K562 (cell line): Measurements from ENCODE around the gene LRRC26. TPM values are rescaled to one million over a fixed set of nuclear protein-coding genes. Genes with fewer than 3 reads are reported as not detected.

Experiments used
- ATAC-seq: fragments of 200-7000 bp; cut with Tn5 transposase; 3 replicates; pipeline ENCODE4 v1.9.1; 2020; ENCODE audit warnings: moderate library complexity
- BruUV-seq: library from RNA; stranded (reverse); fragments of 400-500 nt; replicated peaks from 2 replicates; lab custom pipeline; 2021; lab: Mats Ljungman, UMichigan
- CTCF ChIA-PET: fragments of 300-600 bp; formaldehyde crosslinking; extraction: SDS; loops from one replicate; lab custom pipeline; 2021; ENCODE audit warnings: low intra/inter-chr PET ratio; lab: Yijun Ruan, JAX
- POLR2A ChIA-PET: fragments of 300-600, 350-650 bp; sonication (Branson Sonifier 250); formaldehyde crosslinking; extraction: SDS; loops from one replicate; lab custom pipeline; 2021; ENCODE audit warnings: antibody characterized with exemption, inconsistent platforms; lab: Yijun Ruan, JAX
- DNase-seq, 4 experiments: peaks; one replicate each; pipeline versions ENCODE4 v3.0.0 to v3.0.0-alpha.2; 2011 to 2018; ENCODE audit warnings: low spot score in 3 of 4, mixed read lengths in 3 of 4; ENCODE audit errors: extremely low read depth in 1 of 4
- FAIRE-seq: peaks from 2 replicates; lab custom pipeline; 2011; peaks lifted over from hg19 to GRCh38; lab: Jason Lieb, UNC
- H2AFZ ChIP-seq: 2 replicates; pipeline ENCODE4 v1.6.0; 2011; ENCODE audit warnings: low read depth, low read length, control low read depth, inconsistent platforms
- H3K27ac ChIP-seq: fragments of 200-600 bp; 3 replicates; pipeline ENCODE4 v1.8.0; 2011; ENCODE audit warnings: low read depth, mild to moderate bottlenecking, control low read depth, inconsistent platforms, low read length, moderate library complexity, mixed read lengths; ENCODE audit errors: extremely low read depth
- H3K27me3 ChIP-seq, 2 experiments: fragments of 300-600 bp in 1 of 2; 2 replicates in 1 of 2; 3 replicates in 1 of 2; pipeline versions ENCODE4 v1.6.0 to v1.8.0; 2011; ENCODE audit warnings: inconsistent platforms in 2 of 2, low read length in 2 of 2, mild to moderate bottlenecking in 1 of 2, mixed read lengths in 1 of 2, moderate library complexity in 1 of 2; ENCODE audit not compliant: control insufficient read depth in 2 of 2, insufficient read depth in 2 of 2
- H3K36me3 ChIP-seq: fragments of 300-600 bp; 3 replicates; pipeline ENCODE4 v1.8.0; 2011; ENCODE audit warnings: mild to moderate bottlenecking, low read length, inconsistent platforms; ENCODE audit not compliant: control insufficient read depth, insufficient read depth
- H3K4me1 ChIP-seq, 2 experiments: fragments of 200-600 bp in 1 of 2; replicated peaks in 1 of 2; 2 replicates in 1 of 2; 3 replicates in 1 of 2; pipeline versions ENCODE4 v1.5.1 to v1.8.0; 2011; ENCODE audit warnings: inconsistent platforms in 2 of 2, low read length in 2 of 2, mild to moderate bottlenecking in 1 of 2, mixed read lengths in 1 of 2, moderate library complexity in 1 of 2; ENCODE audit not compliant: control insufficient read depth in 2 of 2, insufficient read depth in 2 of 2
- H3K4me2 ChIP-seq: 2 replicates; pipeline ENCODE4 v1.6.1; 2011; ENCODE audit warnings: low read length, control low read depth, inconsistent platforms, mixed read lengths; ENCODE audit not compliant: insufficient read depth
- H3K4me3 ChIP-seq: fragments of 200-600 bp; sonication (generic), shearing (Covaris generic); 2 replicates; pipeline ENCODE4 v1.5.1; 2016; ENCODE audit warnings: control low read depth, inconsistent platforms
- H3K79me2 ChIP-seq: fragments of 200-600 bp; 3 replicates; pipeline ENCODE4 v1.8.0; 2011; ENCODE audit warnings: low read length, inconsistent platforms; ENCODE audit not compliant: control insufficient read depth, insufficient read depth
- H3K9ac ChIP-seq, 2 experiments: 2 replicates each; pipeline versions ENCODE4 v1.6.0 to v1.6.1; 2011; ENCODE audit warnings: low read depth in 2 of 2, low read length in 2 of 2, control low read depth in 1 of 2, inconsistent platforms in 1 of 2, mild to moderate bottlenecking in 1 of 2, mixed read lengths in 1 of 2; ENCODE audit not compliant: insufficient read depth in 1 of 2
- H3K9me1 ChIP-seq: one replicate; pipeline ENCODE4 v1.6.0; 2011; ENCODE audit warnings: inconsistent platforms, mild to moderate bottlenecking, low read length, moderate library complexity; ENCODE audit not compliant: control insufficient read depth, insufficient read depth
- H3K9me3 ChIP-seq: replicated peaks from 2 replicates; pipeline ENCODE4 v1.5.1; 2011; ENCODE audit warnings: low read depth, low read length, inconsistent platforms; ENCODE audit not compliant: control insufficient read depth, insufficient read depth
- H4K20me1 ChIP-seq: replicated peaks from 2 replicates; pipeline ENCODE4 v1.6.1; 2011; ENCODE audit warnings: low read length, inconsistent platforms, mixed read lengths; ENCODE audit not compliant: control insufficient read depth, insufficient read depth
- CBX1 ChIP-seq: sonication (generic); IDR thresholded peaks from 2 replicates; pipeline ENCODE4 v1.6.1; 2016; ENCODE audit warnings: antibody characterized with exemption, low read depth, mild to moderate bottlenecking
- CGGBP1 ChIP-seq: fragments of 250-450 bp; sonication (Bioruptor Pico); IDR thresholded peaks from 2 replicates; pipeline ENCODE4 v1.9.0; 2021; ENCODE audit warnings: mild to moderate bottlenecking
- HINFP ChIP-seq: fragments of 450-650 bp; conservative IDR thresholded peaks from 2 replicates; pipeline ENCODE4 v1.6.1; 2016; ENCODE audit warnings: missing genetic modification characterization, low read depth, mild to moderate bottlenecking, control low read depth, missing compliant biosample characterization
- NRF1 ChIP-seq, 2 experiments: fragments of 450-650 bp; IDR thresholded peaks in 1 of 2; conservative IDR thresholded peaks in 1 of 2; 2 replicates each; pipeline ENCODE4 v1.6.1; 2014; ENCODE audit warnings: mild to moderate bottlenecking in 2 of 2
- SP1 ChIP-seq: sonication (generic); formaldehyde crosslinking; IDR thresholded peaks from 2 replicates; pipeline ENCODE4 v1.8.1; 2022; ENCODE audit warnings: mild to moderate bottlenecking, missing genetic modification reagents
- SRSF9 ChIP-seq: fragments of 200-400 bp; formaldehyde crosslinking; IDR thresholded peaks from 2 replicates; pipeline ENCODE4 v1.6.1; 2017; ENCODE audit warnings: low read depth, low read length, borderline replicate concordance
- TCFL5 ChIP-seq: fragments of 250-450 bp; sonication (Bioruptor Pico); conservative IDR thresholded peaks from 2 replicates; pipeline ENCODE4 v1.6.1; 2021; ENCODE audit warnings: mild to moderate bottlenecking, moderate library complexity, matching md5 sums
- U2AF2 ChIP-seq: fragments of 200-400 bp; formaldehyde crosslinking; optimal IDR thresholded peaks from 2 replicates; pipeline ENCODE3; 2017; ENCODE audit warnings: low read depth, mild to moderate bottlenecking, low read length
- ZNF174 ChIP-seq: fragments of 250-450 bp; sonication (Bioruptor Pico); IDR thresholded peaks from 2 replicates; pipeline ENCODE4 v1.4.0; 2020; ENCODE audit warnings: mild to moderate bottlenecking
- ZNF444 ChIP-seq: fragments of 250-450 bp; sonication (Bioruptor Pico); IDR thresholded peaks from 2 replicates; pipeline ENCODE4 v1.4.0; 2020; ENCODE audit warnings: mild to moderate bottlenecking, moderate library complexity
- ZNF764 ChIP-seq: fragments of 250-450 bp; sonication (Bioruptor Pico); IDR thresholded peaks from 2 replicates; pipeline ENCODE4 v1.4.0; 2020; ENCODE audit warnings: low read depth, mild to moderate bottlenecking, moderate library complexity
- WGBS: fragments of 100-300 bp; shearing (Covaris generic); methylation state at CpG from one replicate; pipeline ENCODE4 v1.1.6; 2016; ENCODE audit warnings: low coverage, mixed read lengths; ENCODE audit not compliant: insufficient coverage; ENCODE audit errors: missing lambda C conversion rate; 5-methylcytosine and 5-hydroxymethylcytosine counted together
- in situ Hi-C: fragments of 300-500 bp; cut with MboI; formaldehyde crosslinking; loops from 4 replicates; pipeline ENCODE4 v1.15.0; 2018; ENCODE audit warnings: inconsistent platforms, mixed read lengths
- intact Hi-C: fragments of 100-400 bp; cut with micrococcal nuclease; formaldehyde crosslinking; loops from 2 replicates; pipeline ENCODE4 v1.14.2; 2022
- polyA plus RNA-seq, 8 experiments: library from polyadenylated mRNA; depleted of rRNA in 4 of 8; stranded (reverse) in 5 of 8; unstranded in 3 of 8; fragments of >200 nt; fragmentation: Nextera tagmentation in 2 of 8; fragmentation: Illumina TruSeq in 1 of 8; extraction: Ambion mirVana in 2 of 8; extraction: Trizol in 1 of 8; gene quantifications; 2 replicates each; pipeline versions ENCODE4 v1.2.1 to v1.2.3, GENCODE V29; 2011 to 2014; ENCODE audit warnings: inconsistent platforms in 1 of 8, missing spikeins in 1 of 8
- total RNA-seq, 7 experiments: library from RNA; depleted of rRNA in 6 of 7; stranded (reverse); fragments of >200 nt in 6 of 7; fragmentation: Illumina TruSeq in 2 of 7; extraction: Trizol in 2 of 7; gene quantifications; 2 replicates each; pipeline versions ENCODE4 v1.2.1 to v1.2.3, GENCODE V29; 2011 to 2021; ENCODE audit warnings: low replicate concordance in 1 of 7
- TF ChIP-seq, protein P1 (sequence below), 2 experiments: fragments of 450-650 bp in 1 of 2; sonication (generic) in 1 of 2; formaldehyde crosslinking in 1 of 2; IDR thresholded peaks in 1 of 2; conservative IDR thresholded peaks in 1 of 2; 2 replicates each; pipeline versions ENCODE4 v1.6.1 to v1.8.1; 2016 to 2023; ENCODE audit warnings: mild to moderate bottlenecking in 2 of 2, moderate library complexity in 2 of 2, inconsistent platforms in 1 of 2, missing genetic modification reagents in 1 of 2
- TF ChIP-seq, protein P2 (sequence below): sonication (generic); formaldehyde crosslinking; IDR thresholded peaks from 2 replicates; pipeline ENCODE4 v1.8.0; 2022; ENCODE audit warnings: mild to moderate bottlenecking, low read depth, missing genetic modification reagents

The LRRC26 gene
- total and polyA plus RNA-seq, 9 of the 15 experiments (the other 6 are each of a cell fraction or from before 2014, with no cell fraction given) = not detected

GRCh38 chr9:137156567-137157375 lies 13.1 kb downstream of the LRRC26 start:
- no peaks in the 10 kb centered on the region for H3K79me2 ChIP-seq
- intact Hi-C loops (no loop called here), in situ Hi-C loops (no loop called here)
- 0 out of 2 replicates have a peak, but pooled peaks cover 8% of the 10 kb centered on the region for H4K20me1 ChIP-seq
- H3K27ac ChIP-seq = no peak overlapping the region
- FAIRE-seq (peak; percentile 66), ATAC-seq (peak; percentile 94), DNase-seq (peak; percentile 86 to 95 (median 92))
- H3K9me1 ChIP-seq = no peaks in the 10 kb centered on the region
- peak overlapping the region; percentile 79 for H3K4me2 ChIP-seq
- CTCF ChIA-PET = no interaction called here
- peak overlapping the region in 1 of 2 experiments; percentile 74; a peak in 2 of 4 replicates for H3K9ac ChIP-seq
- no TSS peak for BruUV-seq
- H3K9me3 ChIP-seq = no peaks in the 10 kb centered on the region; the same call in 1 of the 2 replicates
- 4% methylated on average over 32 of the region's 65 CpGs for WGBS
- no peaks in the 10 kb centered on the region for H3K36me3 ChIP-seq
- H3K4me1 ChIP-seq = peaks cover 18 to 60% of the 10 kb centered on the region in 2 experiments; a peak in 4 of 5 replicates
- POLR2A ChIA-PET = interaction anchor here (0.7 to 1.4 kb wide), 5 partner anchors 14 to 84 kb away, joined by 3 to 5 read pairs (median 3); partner anchors contain the start of gene TUBB4B
- H3K27me3 ChIP-seq = no peaks in the 10 kb centered on the region; a peak in 1 of 5 replicates
- H2AFZ ChIP-seq = peak overlapping the region; percentile 78
- 0 out of 2 replicates have a peak overlapping the region, but pooled peaks have one; percentile 2 for H3K4me3 ChIP-seq
- TF ChIP-seq HINFP (tag) (no peak), CGGBP1 (CRISPR knock-in tag) (no peak), U2AF2 (no peak), ZNF764 (CRISPR knock-in tag) (no peak), SRSF9 (no peak), NRF1 (conservative IDR thresholded peaks at IDR 0.05 in 1 of 2, IDR thresholded peaks at IDR 0.05 in 1 of 2) (peak; percentile 69 to 73), TCFL5 (CRISPR knock-in tag) (no peak), ZNF444 (CRISPR knock-in tag) (no peak), ZNF174 (CRISPR knock-in tag) (no peak), CBX1 (no peak), SP1 (0 out of 2 replicates have a peak, but pooled peaks have one; percentile 17)
- TF ChIP-seq, protein P1, sequence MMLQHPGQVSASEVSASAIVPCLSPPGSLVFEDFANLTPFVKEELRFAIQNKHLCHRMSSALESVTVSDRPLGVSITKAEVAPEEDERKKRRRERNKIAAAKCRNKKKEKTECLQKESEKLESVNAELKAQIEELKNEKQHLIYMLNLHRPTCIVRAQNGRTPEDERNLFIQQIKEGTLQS (IDR thresholded peaks at IDR 0.05) = no peak
- TF ChIP-seq, protein P1 (CRISPR knock-in tag; conservative IDR thresholded peaks at IDR 0.05) = no peak
- TF ChIP-seq, protein P2, sequence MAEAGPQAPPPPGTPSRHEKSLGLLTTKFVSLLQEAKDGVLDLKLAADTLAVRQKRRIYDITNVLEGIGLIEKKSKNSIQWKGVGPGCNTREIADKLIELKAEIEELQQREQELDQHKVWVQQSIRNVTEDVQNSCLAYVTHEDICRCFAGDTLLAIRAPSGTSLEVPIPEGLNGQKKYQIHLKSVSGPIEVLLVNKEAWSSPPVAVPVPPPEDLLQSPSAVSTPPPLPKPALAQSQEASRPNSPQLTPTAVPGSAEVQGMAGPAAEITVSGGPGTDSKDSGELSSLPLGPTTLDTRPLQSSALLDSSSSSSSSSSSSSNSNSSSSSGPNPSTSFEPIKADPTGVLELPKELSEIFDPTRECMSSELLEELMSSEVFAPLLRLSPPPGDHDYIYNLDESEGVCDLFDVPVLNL = no peak
